ENCODE data around the gene KCNT1.

The KCNT1 gene

DNA sequence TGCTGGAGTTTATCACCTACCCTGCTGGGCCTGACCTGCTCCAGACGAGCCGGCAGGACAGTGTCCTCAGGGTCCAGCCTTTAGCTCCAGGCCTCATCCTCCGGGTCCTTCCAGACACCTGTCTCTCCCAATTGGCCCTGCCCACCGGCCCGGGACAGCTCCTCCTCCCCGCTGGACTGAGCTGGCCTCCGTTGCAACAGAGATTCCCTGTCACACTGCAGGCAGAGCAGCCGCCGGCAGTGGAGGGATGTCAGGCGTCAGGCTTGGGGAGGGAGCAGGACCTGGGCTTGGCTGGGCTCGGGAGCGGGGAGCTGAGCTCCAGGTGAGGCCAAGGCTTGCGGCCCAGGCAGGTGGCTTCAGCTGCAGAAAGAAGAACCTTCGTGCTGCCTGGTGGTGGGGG lies 1.7 kb downstream of the KCNT1 start:
- no peak for DNase-seq (ENCODE audit: low spot score)
- TF ChIP-seq, protein P1, sequence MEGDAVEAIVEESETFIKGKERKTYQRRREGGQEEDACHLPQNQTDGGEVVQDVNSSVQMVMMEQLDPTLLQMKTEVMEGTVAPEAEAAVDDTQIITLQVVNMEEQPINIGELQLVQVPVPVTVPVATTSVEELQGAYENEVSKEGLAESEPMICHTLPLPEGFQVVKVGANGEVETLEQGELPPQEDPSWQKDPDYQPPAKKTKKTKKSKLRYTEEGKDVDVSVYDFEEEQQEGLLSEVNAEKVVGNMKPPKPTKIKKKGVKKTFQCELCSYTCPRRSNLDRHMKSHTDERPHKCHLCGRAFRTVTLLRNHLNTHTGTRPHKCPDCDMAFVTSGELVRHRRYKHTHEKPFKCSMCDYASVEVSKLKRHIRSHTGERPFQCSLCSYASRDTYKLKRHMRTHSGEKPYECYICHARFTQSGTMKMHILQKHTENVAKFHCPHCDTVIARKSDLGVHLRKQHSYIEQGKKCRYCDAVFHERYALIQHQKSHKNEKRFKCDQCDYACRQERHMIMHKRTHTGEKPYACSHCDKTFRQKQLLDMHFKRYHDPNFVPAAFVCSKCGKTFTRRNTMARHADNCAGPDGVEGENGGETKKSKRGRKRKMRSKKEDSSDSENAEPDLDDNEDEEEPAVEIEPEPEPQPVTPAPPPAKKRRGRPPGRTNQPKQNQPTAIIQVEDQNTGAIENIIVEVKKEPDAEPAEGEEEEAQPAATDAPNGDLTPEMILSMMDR (IDR thresholded peaks at IDR 0.05; ENCODE audit: borderline replicate concordance, control extremely low read depth, extremely low read depth, insufficient read depth, missing control alignments) = no peak
- in situ Hi-C loops (cut with MboI; ENCODE audit: low sequenced_read_pairs, unreplicated experiment) = no loop called here

DNA sequence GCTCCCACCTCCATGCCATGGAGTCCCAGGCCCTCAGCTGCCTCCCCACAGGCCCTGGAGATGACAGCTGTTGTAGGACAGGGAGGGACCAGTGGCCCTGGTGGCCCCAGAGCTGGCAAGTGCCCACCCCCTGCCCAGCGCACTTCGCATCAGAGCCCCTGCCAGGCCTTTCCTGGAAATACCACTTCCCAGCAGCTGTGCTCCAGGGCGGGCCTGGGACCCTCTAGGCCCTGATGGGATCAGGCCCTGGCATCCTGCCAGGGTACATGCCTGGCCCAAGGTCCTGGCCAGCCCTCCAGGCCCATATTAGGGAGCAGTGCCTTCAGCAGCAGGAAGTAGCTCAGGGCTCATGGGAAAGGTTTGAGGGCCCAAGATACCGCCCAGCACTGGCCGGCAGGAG lies 2.5 kb downstream of the KCNT1 start:
- no peak for DNase-seq (ENCODE audit: low spot score)
- TF ChIP-seq, protein P1 (IDR thresholded peaks at IDR 0.05; ENCODE audit: borderline replicate concordance, control extremely low read depth, extremely low read depth, insufficient read depth, missing control alignments) = no peak
- in situ Hi-C loops (cut with MboI; ENCODE audit: low sequenced_read_pairs, unreplicated experiment) = no loop called here

DNA sequence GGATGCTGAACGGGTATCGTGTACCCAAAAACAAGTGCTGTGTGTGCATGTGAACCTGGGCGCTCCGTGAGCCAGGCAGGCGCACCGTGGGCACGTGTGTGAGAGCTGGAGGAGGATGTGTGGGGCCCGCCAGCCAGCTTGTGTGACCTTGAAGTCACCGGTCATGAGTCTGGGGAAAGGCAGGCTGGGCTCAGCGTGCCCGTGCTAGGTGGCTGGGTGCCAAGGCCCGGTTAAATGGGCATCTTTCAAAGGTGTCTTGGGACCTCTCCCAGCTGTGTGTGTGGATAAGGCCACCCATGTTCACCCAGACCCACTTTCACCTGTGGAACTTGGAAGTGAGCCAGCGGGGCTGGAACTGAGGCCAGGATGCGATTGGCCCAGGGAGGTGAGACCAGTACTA lies 3.4 kb downstream of the KCNT1 start:
- DNase-seq (ENCODE audit: low spot score) = no peak
- in situ Hi-C loops (cut with MboI; ENCODE audit: low sequenced_read_pairs, unreplicated experiment) = no loop called here
- TF ChIP-seq, protein P1 (IDR thresholded peaks at IDR 0.05; ENCODE audit: borderline replicate concordance, control extremely low read depth, extremely low read depth, insufficient read depth, missing control alignments) = no peak

DNA sequence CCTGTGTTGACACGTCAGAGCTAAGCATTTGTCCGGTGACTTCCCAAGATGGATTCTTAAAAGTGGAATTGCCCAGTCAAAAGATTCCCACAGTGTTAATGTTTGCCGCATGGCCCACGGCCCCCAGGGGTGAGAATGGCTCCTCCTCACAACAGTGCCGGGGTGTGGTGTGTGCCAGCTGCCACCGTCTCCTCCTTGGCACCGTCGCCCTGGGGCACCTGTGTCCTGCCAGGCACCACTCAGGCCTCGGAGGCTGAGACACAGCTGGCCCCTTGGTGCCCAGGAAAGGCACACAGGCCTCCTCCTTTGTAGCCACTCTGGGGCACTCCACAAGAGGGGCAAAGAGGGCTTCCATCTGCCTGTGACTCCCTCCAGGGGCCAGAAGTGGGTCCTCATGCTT lies 4.3 kb downstream of the KCNT1 start:
- in situ Hi-C loops (cut with MboI; ENCODE audit: low sequenced_read_pairs, unreplicated experiment) = no loop called here
- TF ChIP-seq, protein P1 (IDR thresholded peaks at IDR 0.05; ENCODE audit: borderline replicate concordance, control extremely low read depth, extremely low read depth, insufficient read depth, missing control alignments) = no peak
- DNase-seq (ENCODE audit: low spot score) = no peak

- no peak for DNase-seq (ENCODE audit: low spot score)
- in situ Hi-C loops (cut with MboI; ENCODE audit: low sequenced_read_pairs, unreplicated experiment) = no loop called here
- TF ChIP-seq, protein P1 (IDR thresholded peaks at IDR 0.05; ENCODE audit: borderline replicate concordance, control extremely low read depth, extremely low read depth, insufficient read depth, missing control alignments) = no peak
These were observed 5.5 kb downstream of the KCNT1 start for GRCh38 chr9:135707252-135708138.

DNA sequence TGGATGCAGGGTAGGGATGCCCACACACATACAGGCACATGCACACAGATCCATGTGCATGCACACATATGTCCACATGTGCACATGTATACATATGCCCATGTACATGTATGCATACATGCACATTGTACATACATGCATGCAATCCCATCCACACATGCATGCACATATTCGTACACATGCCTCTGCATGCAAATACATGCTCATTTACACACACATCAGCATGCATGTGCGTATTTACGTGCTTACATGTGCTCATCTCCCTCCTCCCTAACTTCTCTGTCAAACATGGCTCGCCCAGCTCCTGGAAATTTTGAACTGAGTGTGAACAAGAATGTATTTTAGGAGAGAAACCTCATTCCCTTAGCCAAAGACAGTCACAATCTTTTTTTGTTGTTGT lies 6.2 kb downstream of the KCNT1 start:
- in situ Hi-C loops (cut with MboI; ENCODE audit: low sequenced_read_pairs, unreplicated experiment) = no loop called here
- TF ChIP-seq, protein P1 (IDR thresholded peaks at IDR 0.05; ENCODE audit: borderline replicate concordance, control extremely low read depth, extremely low read depth, insufficient read depth, missing control alignments) = no peak
- no peak for DNase-seq (ENCODE audit: low spot score)

All from GM13976 (cell line).